ENCODE results near the gene ANO2.
"Not testable (repeated sequence)": the region's sequence is repeated elsewhere in the genome, so short reads cannot be mapped to it uniquely, and the experiment has no call there.

Gene ANO2

GRCh38 chr12:5915511-5915910 is 29.5 kb downstream of the ANO2 start:
- DNase-seq, result no peak

GRCh38 chr12:5914387-5915149 is 30.5 kb downstream of the ANO2 start:
- no peak for DNase-seq

- DNase-seq, result no peak
Measured at GRCh38 chr12:5913387-5913786, 31.7 kb downstream of the ANO2 start.

- DNase-seq, result no peak
Measured at GRCh38 chr12:5912437-5913334, 32.4 kb downstream of the ANO2 start.

- no peak for DNase-seq
Measured at GRCh38 chr12:5912011-5912410, 33.0 kb downstream of the ANO2 start.

GRCh38 chr12:5910790-5911548 is 34.1 kb downstream of the ANO2 start:
- DNase-seq, result no peak

- DNase-seq, result no peak
Measured at GRCh38 chr12:5909560-5909959, 35.5 kb downstream of the ANO2 start.

GRCh38 chr12:5908251-5908650 is 36.8 kb downstream of the ANO2 start:
- no peak for DNase-seq

GRCh38 chr12:5907807-5908206 is 37.3 kb downstream of the ANO2 start:
- DNase-seq, result no peak

- no peak for DNase-seq
Measured at GRCh38 chr12:5905757-5906156, 39.3 kb downstream of the ANO2 start.

GRCh38 chr12:5904969-5905368 is 40.1 kb downstream of the ANO2 start:
- no peak for DNase-seq

GRCh38 chr12:5904441-5904840 is 40.6 kb downstream of the ANO2 start:
- DNase-seq, result no peak

GRCh38 chr12:5902736-5903135 is 42.3 kb downstream of the ANO2 start:
- no peak for DNase-seq

GRCh38 chr12:5901416-5901815 is 43.6 kb downstream of the ANO2 start:
- no peak for DNase-seq

GRCh38 chr12:5900533-5901205 is 44.4 kb downstream of the ANO2 start:
- no peak for DNase-seq

GRCh38 chr12:5900076-5900475 is 45.0 kb downstream of the ANO2 start:
- DNase-seq, result no peak

- no peak for DNase-seq
Measured at GRCh38 chr12:5899675-5900074, 45.4 kb downstream of the ANO2 start.

GRCh38 chr12:5898874-5899273 is 46.2 kb downstream of the ANO2 start:
- no peak for DNase-seq

GRCh38 chr12:5889381-5890047 is 55.5 kb downstream of the ANO2 start:
- DNase-seq, result no peak

GRCh38 chr12:5888816-5889315 is 56.2 kb downstream of the ANO2 start:
- no peak for DNase-seq

- DNase-seq, result not testable (repeated sequence)
Measured at GRCh38 chr12:5887819-5888218, 57.2 kb downstream of the ANO2 start.

GRCh38 chr12:5884866-5885265 is 60.2 kb downstream of the ANO2 start:
- DNase-seq, result no peak
